Measurements from ENCODE around the gene ITPKC.

DNA sequence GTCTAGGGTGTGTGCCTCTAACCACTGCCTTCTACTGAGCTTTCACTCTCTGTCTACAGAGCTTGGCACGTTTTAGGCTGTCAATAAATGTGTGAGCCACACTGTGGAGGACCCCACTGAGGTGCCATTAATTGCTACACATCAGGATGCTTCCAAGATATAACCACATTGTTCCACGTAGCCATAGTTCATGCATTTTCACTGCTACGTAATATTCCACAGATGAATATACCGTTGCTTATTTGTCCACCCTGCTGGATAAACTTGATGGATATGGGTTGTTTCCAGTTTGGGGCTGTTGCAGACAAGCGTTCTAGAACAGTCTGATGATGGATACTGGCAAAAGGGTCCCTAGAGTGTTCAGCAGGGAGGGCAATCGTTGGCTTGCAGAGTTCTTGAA is 15.2 kb upstream of the ITPKC start:
- TF ChIP-seq, protein P1, sequence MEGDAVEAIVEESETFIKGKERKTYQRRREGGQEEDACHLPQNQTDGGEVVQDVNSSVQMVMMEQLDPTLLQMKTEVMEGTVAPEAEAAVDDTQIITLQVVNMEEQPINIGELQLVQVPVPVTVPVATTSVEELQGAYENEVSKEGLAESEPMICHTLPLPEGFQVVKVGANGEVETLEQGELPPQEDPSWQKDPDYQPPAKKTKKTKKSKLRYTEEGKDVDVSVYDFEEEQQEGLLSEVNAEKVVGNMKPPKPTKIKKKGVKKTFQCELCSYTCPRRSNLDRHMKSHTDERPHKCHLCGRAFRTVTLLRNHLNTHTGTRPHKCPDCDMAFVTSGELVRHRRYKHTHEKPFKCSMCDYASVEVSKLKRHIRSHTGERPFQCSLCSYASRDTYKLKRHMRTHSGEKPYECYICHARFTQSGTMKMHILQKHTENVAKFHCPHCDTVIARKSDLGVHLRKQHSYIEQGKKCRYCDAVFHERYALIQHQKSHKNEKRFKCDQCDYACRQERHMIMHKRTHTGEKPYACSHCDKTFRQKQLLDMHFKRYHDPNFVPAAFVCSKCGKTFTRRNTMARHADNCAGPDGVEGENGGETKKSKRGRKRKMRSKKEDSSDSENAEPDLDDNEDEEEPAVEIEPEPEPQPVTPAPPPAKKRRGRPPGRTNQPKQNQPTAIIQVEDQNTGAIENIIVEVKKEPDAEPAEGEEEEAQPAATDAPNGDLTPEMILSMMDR (conservative IDR thresholded peaks at IDR 0.05; ENCODE audit: low read depth in 2 of 2), result no peak
- no peak for TF ChIP-seq EZH2phosphoT487 (IDR thresholded peaks at IDR 0.05; ENCODE audit: unreplicated experiment)
- TF ChIP-seq POLR2AphosphoS5 (IDR thresholded peaks at IDR 0.05; ENCODE audit: low read depth), result no peak
- TF ChIP-seq, protein P2, sequence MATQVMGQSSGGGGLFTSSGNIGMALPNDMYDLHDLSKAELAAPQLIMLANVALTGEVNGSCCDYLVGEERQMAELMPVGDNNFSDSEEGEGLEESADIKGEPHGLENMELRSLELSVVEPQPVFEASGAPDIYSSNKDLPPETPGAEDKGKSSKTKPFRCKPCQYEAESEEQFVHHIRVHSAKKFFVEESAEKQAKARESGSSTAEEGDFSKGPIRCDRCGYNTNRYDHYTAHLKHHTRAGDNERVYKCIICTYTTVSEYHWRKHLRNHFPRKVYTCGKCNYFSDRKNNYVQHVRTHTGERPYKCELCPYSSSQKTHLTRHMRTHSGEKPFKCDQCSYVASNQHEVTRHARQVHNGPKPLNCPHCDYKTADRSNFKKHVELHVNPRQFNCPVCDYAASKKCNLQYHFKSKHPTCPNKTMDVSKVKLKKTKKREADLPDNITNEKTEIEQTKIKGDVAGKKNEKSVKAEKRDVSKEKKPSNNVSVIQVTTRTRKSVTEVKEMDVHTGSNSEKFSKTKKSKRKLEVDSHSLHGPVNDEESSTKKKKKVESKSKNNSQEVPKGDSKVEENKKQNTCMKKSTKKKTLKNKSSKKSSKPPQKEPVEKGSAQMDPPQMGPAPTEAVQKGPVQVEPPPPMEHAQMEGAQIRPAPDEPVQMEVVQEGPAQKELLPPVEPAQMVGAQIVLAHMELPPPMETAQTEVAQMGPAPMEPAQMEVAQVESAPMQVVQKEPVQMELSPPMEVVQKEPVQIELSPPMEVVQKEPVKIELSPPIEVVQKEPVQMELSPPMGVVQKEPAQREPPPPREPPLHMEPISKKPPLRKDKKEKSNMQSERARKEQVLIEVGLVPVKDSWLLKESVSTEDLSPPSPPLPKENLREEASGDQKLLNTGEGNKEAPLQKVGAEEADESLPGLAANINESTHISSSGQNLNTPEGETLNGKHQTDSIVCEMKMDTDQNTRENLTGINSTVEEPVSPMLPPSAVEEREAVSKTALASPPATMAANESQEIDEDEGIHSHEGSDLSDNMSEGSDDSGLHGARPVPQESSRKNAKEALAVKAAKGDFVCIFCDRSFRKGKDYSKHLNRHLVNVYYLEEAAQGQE (IDR thresholded peaks at IDR 0.05; ENCODE audit: unreplicated experiment), result no peak
- no peak for TF ChIP-seq JUNB (IDR thresholded peaks at IDR 0.05; ENCODE audit: unreplicated experiment)
- TF ChIP-seq CREB1 (CRISPR knock-in tag; IDR thresholded peaks at IDR 0.05; ENCODE audit: low read depth), result no peak
- TF ChIP-seq EZH2 (IDR thresholded peaks at IDR 0.05; ENCODE audit: low read depth, unreplicated experiment), result no peak
- no peak for TF ChIP-seq ETS1 (IDR thresholded peaks at IDR 0.05)
- no peak for TF ChIP-seq ZNF331 (CRISPR knock-in tag; IDR thresholded peaks at IDR 0.05; ENCODE audit: low read depth)
- no peak for TF ChIP-seq STAT1 (IDR thresholded peaks at IDR 0.05; ENCODE audit: unreplicated experiment)
- no peak for TF ChIP-seq ZNF462 (CRISPR knock-in tag; IDR thresholded peaks at IDR 0.05)

All from GM23338 (cell line).